ENCODE data around the gene ABCC11. TPM values are rescaled to one million over a fixed set of nuclear protein-coding genes. Genes with fewer than 3 reads are reported as not detected.
A peak's percentile ranks its signal among the peaks of the same experiment; 100 is the strongest.

Gene ABCC11
- total and polyA plus RNA-seq, 2 of the 13 experiments (the other 11 are each of a cell fraction or from before 2014, with no cell fraction given), result 1.0 to 1.4 TPM

GRCh38 chr16:48188449-48189102 lies 58.8 kb downstream of the ABCC11 start (continued):
- TF ChIP-seq ZBTB25 (CRISPR knock-in tag; IDR thresholded peaks at IDR 0.05) (peak; percentile 80), ATF6 (CRISPR knock-in tag; conservative IDR thresholded peaks at IDR 0.05) (no peak), ZNF282 (IDR thresholded peaks at IDR 0.05; ENCODE audit: partially characterized antibody) (no peak), ZNF589 (CRISPR knock-in tag; conservative IDR thresholded peaks at IDR 0.05) (0 out of 2 replicates have a peak, but pooled peaks have one; percentile 34), ZSCAN5A (CRISPR knock-in tag; IDR thresholded peaks at IDR 0.05; ENCODE audit: borderline replicate concordance) (no peak), REL (CRISPR knock-in tag; conservative IDR thresholded peaks at IDR 0.05) (no peak), MAF1 (CRISPR knock-in tag; IDR thresholded peaks at IDR 0.05; ENCODE audit: borderline replicate concordance) (no peak), E2F1 (CRISPR knock-in tag; IDR thresholded peaks at IDR 0.05) (no peak), ARID5B (CRISPR knock-in tag; IDR thresholded peaks at IDR 0.05) (peak; percentile 92), NCOA2 (CRISPR knock-in tag; IDR thresholded peaks at IDR 0.05) (peak; percentile 94), MAX (IDR thresholded peaks at IDR 0.05) (0 out of 2 replicates have a peak, but pooled peaks have one; percentile 20), ZNF547 (CRISPR knock-in tag; IDR thresholded peaks at IDR 0.05) (no peak), GABPA (IDR thresholded peaks at IDR 0.05; ENCODE audit: low read depth, low read length) (no peak), GABPA (CRISPR knock-in tag; IDR thresholded peaks at IDR 0.05; ENCODE audit: low read depth) (peak; percentile 56; the same call in 1 of the 2 replicates), HOXA9 (CRISPR knock-in tag; IDR thresholded peaks at IDR 0.05; ENCODE audit: borderline replicate concordance) (0 out of 2 replicates have a peak, but pooled peaks have one; percentile 16), TCF7L2 (IDR thresholded peaks at IDR 0.05; ENCODE audit: low read depth, low read length) (peak; percentile 67; the same call in 1 of the 2 replicates), ZSCAN9 (CRISPR knock-in tag; IDR thresholded peaks at IDR 0.05; ENCODE audit: borderline replicate concordance) (no peak), SOX5 (CRISPR knock-in tag; IDR thresholded peaks at IDR 0.05; ENCODE audit: borderline replicate concordance) (peak; percentile 93), ZNF230 (CRISPR knock-in tag; IDR thresholded peaks at IDR 0.05) (no peak), FOXA1 (IDR thresholded peaks at IDR 0.05) (no peak), FOXA1 (CRISPR knock-in tag; IDR thresholded peaks at IDR 0.05) (peak; percentile 66; the same call in 1 of the 2 replicates)

Measured in HepG2 (cell line).